GM08714 (cell line): ENCODE measurements around the gene KRTAP12-2.
"Not testable (repeated sequence)": the region's sequence is repeated elsewhere in the genome, so short reads cannot be mapped to it uniquely, and the experiment has no call there.

Source experiments
- H3K4me3 ChIP-seq: fragments of 200-500 bp; sonication (Bioruptor generic); 2 replicates; pipeline ENCODE4 v1.5.1; 2014; ENCODE audit warnings: mild to moderate bottlenecking, low read length, inconsistent platforms
- ZNF274 ChIP-seq: IDR thresholded peaks from 2 replicates; pipeline ENCODE4 v1.6.1; 2012; ENCODE audit warnings: mild to moderate bottlenecking, low read depth, low read length

KRTAP12-2 gene

GRCh38 chr21:44637018-44637850, 29.5 kb downstream of the KRTAP12-2 start, which contains the start of gene KRTAP10-10:
Gene KRTAP10-10, plus strand, starts transcription at chr21:44637356. Its CDS starts 62 bp downstream, at chr21:44637418.
- no peak for TF ChIP-seq ZNF274
- H3K4me3 ChIP-seq, result no peak within 1 kb of the TSS

GRCh38 chr21:44636209-44637017, 30.3 kb downstream of the KRTAP12-2 start:
- TF ChIP-seq ZNF274, result no peak
- no peak overlapping the region for H3K4me3 ChIP-seq

GRCh38 chr21:44632067-44632466, 34.7 kb downstream of the KRTAP12-2 start:
- H3K4me3 ChIP-seq, result no peak overlapping the region
- TF ChIP-seq ZNF274, result no peak

GRCh38 chr21:44630440-44630839, 36.3 kb downstream of the KRTAP12-2 start:
- H3K4me3 ChIP-seq, result no peak overlapping the region
- no peak for TF ChIP-seq ZNF274

- no peak for TF ChIP-seq ZNF274
- H3K4me3 ChIP-seq, result no peak overlapping the region
Measured at GRCh38 chr21:44628707-44629391, 37.9 kb downstream of the KRTAP12-2 start.

GRCh38 chr21:44627831-44628233, 38.9 kb downstream of the KRTAP12-2 start:
- not testable (repeated sequence) for H3K4me3 ChIP-seq

- not testable (repeated sequence) for H3K4me3 ChIP-seq
Measured at GRCh38 chr21:44627181-44627822, 39.4 kb downstream of the KRTAP12-2 start.

- no peak within 1 kb of the TSS for H3K4me3 ChIP-seq
- no peak for TF ChIP-seq ZNF274
Measured at GRCh38 chr21:44626673-44627143, 40.0 kb downstream of the KRTAP12-2 start, which contains the start of gene KRTAP10-9. Gene KRTAP10-9, plus strand, starts transcription at chr21:44627093. Its CDS starts 79 bp downstream, at chr21:44627172.

- H3K4me3 ChIP-seq, result no peak overlapping the region
- TF ChIP-seq ZNF274, result no peak
Measured at GRCh38 chr21:44626262-44626661, 40.5 kb downstream of the KRTAP12-2 start.

- no peak for TF ChIP-seq ZNF274
- H3K4me3 ChIP-seq, result no peak overlapping the region
Measured at GRCh38 chr21:44625756-44626155, 41.0 kb downstream of the KRTAP12-2 start.

- H3K4me3 ChIP-seq, result no peak overlapping the region
- TF ChIP-seq ZNF274, result no peak
Measured at GRCh38 chr21:44623575-44623974, 43.2 kb downstream of the KRTAP12-2 start.

GRCh38 chr21:44619886-44620285, 46.8 kb downstream of the KRTAP12-2 start:
- no peak for TF ChIP-seq ZNF274
- no peak overlapping the region for H3K4me3 ChIP-seq

GRCh38 chr21:44618909-44619308, 47.8 kb downstream of the KRTAP12-2 start:
- no peak overlapping the region for H3K4me3 ChIP-seq
- no peak for TF ChIP-seq ZNF274

- TF ChIP-seq ZNF274, result no peak
- no peak overlapping the region for H3K4me3 ChIP-seq
Measured at GRCh38 chr21:44618504-44618903, 48.2 kb downstream of the KRTAP12-2 start.

- no peak overlapping the region for H3K4me3 ChIP-seq
- no peak for TF ChIP-seq ZNF274
Measured at GRCh38 chr21:44617071-44617501, 49.6 kb downstream of the KRTAP12-2 start.
